GM12878 (cell line): ENCODE results near the gene OR13J1. TPM values are rescaled to one million over a fixed set of nuclear protein-coding genes. Genes with fewer than 3 reads are reported as not detected.

Source experiments
- ATAC-seq: fragments of 200-7000 bp; cut with Tn5 transposase; 3 replicates; pipeline ENCODE4 v1.9.1; 2020; ENCODE audit warnings: mild to moderate bottlenecking, moderate library complexity
- BruUV-seq: library from RNA; stranded (reverse); fragments of 400-500 nt; replicated peaks from 2 replicates; lab custom pipeline; 2021; lab: Mats Ljungman, UMichigan
- CTCF ChIA-PET: fragments of 300-600 bp; sonication (Branson Sonifier 250); formaldehyde crosslinking; extraction: SDS; loops from one replicate; lab custom pipeline; 2021; ENCODE audit warnings: inconsistent platforms; lab: Yijun Ruan, JAX
- POLR2A ChIA-PET: fragments of 350-600 bp; formaldehyde crosslinking; extraction: SDS; loops from one replicate; lab custom pipeline; 2021; ENCODE audit warnings: inconsistent platforms; lab: Charles Lee
- RAD21 ChIA-PET: fragments of 300-600 bp; sonication (Branson Sonifier 250); formaldehyde crosslinking; loops from one replicate; lab custom pipeline; 2023; ENCODE audit warnings: antibody characterized with exemption; ENCODE audit not compliant: unreplicated experiment; lab: Charles Lee
- SMC1A ChIA-PET: fragments of 300-600 bp; sonication (Branson Sonifier 250); formaldehyde crosslinking; loops from one replicate; lab custom pipeline; 2023; ENCODE audit not compliant: unreplicated experiment, uncharacterized antibody; lab: Charles Lee
- DNase-seq: peaks from one replicate; pipeline ENCODE4 v3.0.0-alpha.2; 2011; ENCODE audit warnings: low read depth, low spot score
- FAIRE-seq: peaks from 3 replicates; lab custom pipeline; 2011; peaks lifted over from hg19 to GRCh38; lab: Jason Lieb, UNC
- H2AFZ ChIP-seq: 2 replicates; pipeline ENCODE4 v1.6.0; 2011; ENCODE audit warnings: low read depth, low read length, control low read depth; ENCODE audit not compliant: control insufficient read depth
- H3K27ac ChIP-seq: 2 replicates; pipeline ENCODE4 v1.5.1; 2011; ENCODE audit warnings: control low read depth; ENCODE audit not compliant: control insufficient read depth, insufficient read depth
- H3K27me3 ChIP-seq, 2 experiments: replicated peaks in 1 of 2; 2 replicates each; pipeline versions ENCODE4 v1.6.0 to v1.6.1; 2011; ENCODE audit warnings: low read length in 1 of 2; ENCODE audit not compliant: control insufficient read depth in 2 of 2, insufficient read depth in 2 of 2
- H3K36me3 ChIP-seq, 2 experiments: 2 replicates each; pipeline ENCODE4 v1.5.1; 2011; ENCODE audit warnings: low read length in 1 of 2; ENCODE audit not compliant: control insufficient read depth in 2 of 2, insufficient read depth in 2 of 2
- H3K4me1 ChIP-seq: 2 replicates; pipeline ENCODE4 v1.6.1; 2011; ENCODE audit warnings: mild to moderate bottlenecking, low read length, moderate library complexity, mixed read lengths; ENCODE audit not compliant: control insufficient read depth, insufficient read depth
- H3K4me2 ChIP-seq: 2 replicates; pipeline ENCODE4 v1.6.0; 2011; ENCODE audit warnings: control low read depth; ENCODE audit not compliant: control insufficient read depth, insufficient read depth
- H3K4me3 ChIP-seq: fragments of 200-600 bp; sonication (generic); 2 replicates; pipeline ENCODE4 v1.5.1; 2016
- H3K79me2 ChIP-seq: 2 replicates; pipeline ENCODE4 v1.6.0; 2011; ENCODE audit warnings: low read length; ENCODE audit not compliant: control insufficient read depth, insufficient read depth
- H3K9ac ChIP-seq: 2 replicates; pipeline ENCODE4 v1.8.0; 2011; ENCODE audit warnings: low read length, control low read depth, mixed read lengths; ENCODE audit not compliant: control insufficient read depth, insufficient read depth
- H3K9me3 ChIP-seq: replicated peaks from 3 replicates; pipeline ENCODE4 v1.5.1; 2011; ENCODE audit warnings: mild to moderate bottlenecking, low read length; ENCODE audit not compliant: control insufficient read depth, insufficient read depth
- H4K20me1 ChIP-seq: 2 replicates; pipeline ENCODE4 v1.6.0; 2011; ENCODE audit not compliant: control insufficient read depth, insufficient read depth
- CEBPB ChIP-seq, 2 experiments: fragments of 150-350 bp in 1 of 2; IDR thresholded peaks; 2 replicates each; pipeline ENCODE4 v1.6.1; 2012 to 2014; ENCODE audit warnings: low read depth in 2 of 2, low read length in 2 of 2, borderline replicate concordance in 1 of 2, inconsistent platforms in 1 of 2
- E2F8 ChIP-seq: fragments of 450-650 bp; IDR thresholded peaks from 2 replicates; pipeline ENCODE4 v1.6.1; 2018; ENCODE audit warnings: mild to moderate bottlenecking, low read depth, moderate library complexity; ENCODE audit not compliant: partially characterized antibody
- E4F1 ChIP-seq: fragments of 450-650 bp; IDR thresholded peaks from 2 replicates; pipeline ENCODE4 v1.6.1; 2018; ENCODE audit warnings: borderline replicate concordance, mild to moderate bottlenecking; ENCODE audit not compliant: partially characterized antibody
- EP300 ChIP-seq, 2 experiments: fragments of 150-350 bp in 1 of 2; IDR thresholded peaks; 2 replicates each; pipeline ENCODE4 v1.6.1; 2011 to 2012; ENCODE audit warnings: low read depth in 2 of 2, low read length in 2 of 2, borderline replicate concordance in 1 of 2, improper control_type of control experiment in 1 of 2, inconsistent platforms in 1 of 2; ENCODE audit not compliant: control insufficient read depth in 1 of 2
- NKRF ChIP-seq: fragments of 450-650 bp; conservative IDR thresholded peaks from 2 replicates; pipeline ENCODE4 v1.6.1; 2017; ENCODE audit warnings: mild to moderate bottlenecking, moderate library complexity
- PML ChIP-seq: IDR thresholded peaks from 2 replicates; pipeline ENCODE4 v1.6.1; 2012; ENCODE audit warnings: low read length, inconsistent platforms
- RAD51 ChIP-seq: fragments of 450-650 bp; IDR thresholded peaks from 2 replicates; pipeline ENCODE4 v1.6.1; 2016; ENCODE audit warnings: moderate library complexity, mild to moderate bottlenecking, inconsistent platforms
- RELA ChIP-seq: fragments of 450-650 bp; IDR thresholded peaks from 2 replicates; pipeline ENCODE4 v1.8.0; 2014; ENCODE audit warnings: borderline replicate concordance; ENCODE audit not compliant: partially characterized antibody
- SRF ChIP-seq, 2 experiments: IDR thresholded peaks; 2 replicates each; pipeline ENCODE4 v1.6.1; 2011; ENCODE audit warnings: low read depth in 2 of 2, low read length in 2 of 2, mild to moderate bottlenecking in 1 of 2, moderate library complexity in 1 of 2
- STAT3 ChIP-seq: IDR thresholded peaks from 2 replicates; pipeline ENCODE4 v1.6.1; 2011; ENCODE audit warnings: low read depth, low read length, improper control_type of control experiment
- ZBTB11 ChIP-seq: fragments of 450-650 bp; formaldehyde crosslinking; IDR thresholded peaks from 2 replicates; pipeline ENCODE4 v1.5.0; 2022; ENCODE audit warnings: mild to moderate bottlenecking, missing genetic modification characterization
- ZNF217 ChIP-seq: fragments of 450-650 bp; IDR thresholded peaks from 2 replicates; pipeline ENCODE4 v1.6.1; 2017; ENCODE audit warnings: antibody characterized with exemption, mild to moderate bottlenecking
- WGBS: methylation state at CpG from one replicate; pipeline ENCODE4 v1.1.6; 2016; ENCODE audit warnings: low lambda C conversion rate; ENCODE audit not compliant: insufficient replicate concordance, insufficient coverage; ENCODE audit errors: missing lambda C conversion rate; 5-methylcytosine and 5-hydroxymethylcytosine counted together
- in situ Hi-C: fragments of 300-500 bp; cut with MboI; formaldehyde crosslinking; loops from 9 replicates; pipeline ENCODE4 v1.14.3; 2018; ENCODE audit warnings: mixed read lengths
- intact Hi-C: fragments of 100-400 bp; cut with micrococcal nuclease; formaldehyde crosslinking; loops from one replicate; pipeline ENCODE4 v1.14.2; 2022; ENCODE audit not compliant: unreplicated experiment
- polyA plus RNA-seq, 11 experiments: library from polyadenylated mRNA; depleted of rRNA in 4 of 11; unstranded in 6 of 11; stranded (reverse) in 5 of 11; fragments of >200 nt; fragmentation: Nextera tagmentation in 4 of 11; fragmentation: Illumina TruSeq in 1 of 11; extraction: Ambion mirVana in 4 of 11; extraction: Trizol in 1 of 11; gene quantifications; 1 replicate in 1 of 11; 2 replicates in 10 of 11; pipeline versions ENCODE4 v1.2.1 to v1.2.3, GENCODE V29; 2011 to 2016; ENCODE audit warnings: inconsistent platforms in 2 of 11, missing spikeins in 2 of 11, low read depth in 1 of 11
- total RNA-seq, 4 experiments: library from RNA; depleted of rRNA in 3 of 4; stranded (reverse); fragments of >200 nt in 3 of 4; fragmentation: Illumina TruSeq in 1 of 4; extraction: Trizol in 1 of 4; gene quantifications; 2 replicates each; pipeline versions ENCODE4 v1.2.1 to v1.2.3, GENCODE V29; 2013 to 2021

OR13J1 gene
- total and polyA plus RNA-seq, 10 of the 15 experiments (the other 5 are each of a cell fraction or from before 2014, with no cell fraction given), result not detected

- 81% methylated on average over 8 of the region's 8 CpGs for WGBS
- CTCF ChIA-PET, result interaction anchor here (1.4 to 12.7 kb wide), 5 partner anchors 14 to 75 kb away, joined by 3 to 92 read pairs (median 5); partner anchors contain the start of genes FAM221B and TMEM8B
- H3K4me3 ChIP-seq, result no peak overlapping the region
- FAIRE-seq (no peak), ATAC-seq (no peak), DNase-seq (no peak)
- no peak overlapping the region for H2AFZ ChIP-seq
- H3K4me1 ChIP-seq, result no peaks in the 10 kb centered on the region
- H3K27me3 ChIP-seq, result no peaks in the 10 kb centered on the region
- no peak overlapping the region for H3K4me2 ChIP-seq
- SMC1A ChIA-PET, result interaction anchor here (0.7 to 2.6 kb wide), 4 partner anchors 14 to 38 kb away, joined by 3 to 11 read pairs (median 4); no protein-coding TSS in a partner anchor
- intact Hi-C loops (no loop called here), in situ Hi-C loops (no loop called here)
- POLR2A ChIA-PET, result no interaction called here
- no TSS peak for BruUV-seq
- no peak overlapping the region for H3K27ac ChIP-seq
- no peaks in the 10 kb centered on the region for H3K9me3 ChIP-seq
- no peaks in the 10 kb centered on the region for H3K36me3 ChIP-seq
- no peaks in the 10 kb centered on the region for H4K20me1 ChIP-seq
- RAD21 ChIA-PET, result interaction anchor here (1.0 kb wide), 1 partner anchor 12 kb away, joined by 3 read pairs; no protein-coding TSS in a partner anchor
- H3K9ac ChIP-seq, result no peak overlapping the region
- H3K79me2 ChIP-seq, result no peaks in the 10 kb centered on the region
- no peak for TF ChIP-seq CEBPB (IDR thresholded peaks at IDR 0.05; ENCODE audit: borderline replicate concordance in 1 of 2, low read depth in 2 of 2, low read length in 2 of 2)
- TF ChIP-seq SRF (IDR thresholded peaks at IDR 0.05; ENCODE audit: low read depth in 2 of 2, low read length in 2 of 2), result no peak
- no peak for TF ChIP-seq RAD51
- TF ChIP-seq EP300 (IDR thresholded peaks at IDR 0.05; ENCODE audit: borderline replicate concordance in 1 of 2, control insufficient read depth in 1 of 2, low read depth in 2 of 2, low read length in 2 of 2), result no peak
- TF ChIP-seq E4F1, result no peak
- no peak for TF ChIP-seq STAT3
- no peak for TF ChIP-seq NKRF
- TF ChIP-seq RELA, result no peak
- TF ChIP-seq PML, result no peak
- TF ChIP-seq ZNF217, result no peak
- TF ChIP-seq ZBTB11 (CRISPR knock-in tag), result no peak
- TF ChIP-seq E2F8, result no peak
Measured at GRCh38 chr9:35864695-35865255, 5.4 kb downstream of the OR13J1 start.
